BJ (cell line): ENCODE measurements around the gene MAP3K12. TPM values are rescaled to one million over a fixed set of nuclear protein-coding genes. Genes with fewer than 3 reads are reported as not detected.

Source experiments
- CTCF ChIA-PET: fragments of 350-600 bp; formaldehyde crosslinking; extraction: SDS; loops from one replicate; lab custom pipeline; 2021; ENCODE audit warnings: antibody characterized with exemption, inconsistent platforms; lab: Yijun Ruan, JAX
- POLR2A ChIA-PET: fragments of 300-600 bp; sonication (Branson Sonifier 250); formaldehyde crosslinking; extraction: SDS; loops from one replicate; lab custom pipeline; 2021; ENCODE audit warnings: antibody characterized with exemption; lab: Charles Lee
- DNase-seq: peaks from one replicate; pipeline ENCODE4 v3.0.0-alpha.2; 2011; ENCODE audit warnings: low read depth
- H3K27me3 ChIP-seq: 2 replicates; pipeline ENCODE4 v1.6.0; 2011; ENCODE audit warnings: low read length; ENCODE audit not compliant: control insufficient read depth, insufficient read depth
- H3K36me3 ChIP-seq: 2 replicates; pipeline ENCODE4 v1.5.1; 2011; ENCODE audit warnings: low read length; ENCODE audit not compliant: control insufficient read depth, insufficient read depth
- H3K4me3 ChIP-seq: 2 replicates; pipeline ENCODE4 v1.5.1; 2011; ENCODE audit warnings: low read depth, mild to moderate bottlenecking, control low read depth, low read length
- CTCF ChIP-seq: IDR thresholded peaks from 2 replicates; pipeline ENCODE4 v1.5.1; 2011; ENCODE audit warnings: low read depth, mild to moderate bottlenecking, control low read depth, inconsistent platforms, low read length, moderate library complexity; ENCODE audit not compliant: insufficient read depth
- polyA plus RNA-seq: library from polyadenylated mRNA; depleted of rRNA; stranded (reverse); fragments of >200 nt; gene quantifications from 2 replicates; pipeline ENCODE4 v1.2.3, GENCODE V29; 2011

The MAP3K12 gene
- polyA plus RNA-seq, 1 experiment, result 61.2 TPM

- ChIA-PET CTCF (interaction anchor here (0.9 to 3.4 kb wide), 3 partner anchors 9 to 159 kb away, joined by 3 to 11 read pairs (median 3); partner anchors contain the start of genes ATP5MC2, NPFF and TARBP2), POLR2A (no interaction called here)
- no peak for TF ChIP-seq CTCF
- no peak for DNase-seq
- Histone ChIP-seq H3K4me3 (no peak overlapping the region), H3K27me3 (no peaks in the 10 kb centered on the region), H3K36me3 (peaks cover 20% of the 10 kb centered on the region)
Measured at GRCh38 chr12:53516758-53517455, 17.6 kb upstream of the MAP3K12 start.

- Histone ChIP-seq H3K27me3 (no peaks in the 10 kb centered on the region), H3K36me3 (peaks cover 20% of the 10 kb centered on the region), H3K4me3 (no peak overlapping the region)
- CTCF ChIA-PET, result interaction anchor here (1.6 to 3.4 kb wide), 2 partner anchors 7 to 39 kb away, joined by 5 to 11 read pairs; partner anchors contain the start of gene NPFF
- TF ChIP-seq CTCF, result no peak
- POLR2A ChIA-PET, result no interaction called here
- DNase-seq, result no peak
Measured at GRCh38 chr12:53515291-53515680, 16.0 kb upstream of the MAP3K12 start.

GRCh38 chr12:53514628-53515290 lies 15.5 kb upstream of the MAP3K12 start:
- no peak overlapping the region for H3K4me3 ChIP-seq
- H3K27me3 ChIP-seq, result no peaks in the 10 kb centered on the region
- H3K36me3 ChIP-seq, result peaks cover 21% of the 10 kb centered on the region
- CTCF ChIA-PET, result interaction anchor here (1.6 kb wide), 1 partner anchor 38 kb away, joined by 5 read pairs; no protein-coding TSS in a partner anchor
- no peak for DNase-seq
- no peak for TF ChIP-seq CTCF
- POLR2A ChIA-PET, result no interaction called here

- H3K36me3 ChIP-seq, result peaks cover 21% of the 10 kb centered on the region
- no peak for TF ChIP-seq CTCF
- no peak overlapping the region for H3K4me3 ChIP-seq
- H3K27me3 ChIP-seq, result no peaks in the 10 kb centered on the region
- no peak for DNase-seq
- CTCF ChIA-PET, result no interaction called here
- POLR2A ChIA-PET, result no interaction called here
Measured at GRCh38 chr12:53513712-53514410, 14.6 kb upstream of the MAP3K12 start.
